Measurements from ENCODE around the gene SAC3D1.
"Not testable (repeated sequence)": the region's sequence is repeated elsewhere in the genome, so short reads cannot be mapped to it uniquely, and the experiment has no call there.

Gene SAC3D1

DNA sequence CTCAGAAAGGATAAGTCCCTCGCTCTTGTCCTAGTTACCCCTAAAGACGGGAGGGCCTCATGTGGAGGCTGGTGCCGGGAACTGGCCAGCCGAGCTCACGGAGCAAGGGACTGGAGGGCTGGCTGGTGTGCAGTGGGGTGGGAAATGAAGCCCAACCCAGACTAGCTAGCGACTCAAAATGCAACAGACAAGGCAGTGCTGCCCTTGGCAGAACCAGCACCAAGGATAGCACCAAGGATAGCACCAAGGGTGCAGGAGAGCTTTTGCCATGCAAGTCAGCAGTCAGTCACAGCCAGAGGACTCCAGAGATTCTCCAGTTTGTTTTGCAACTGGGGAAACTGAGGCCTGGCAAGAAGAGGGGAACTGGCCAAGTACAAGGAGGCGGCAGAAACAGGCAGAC lies 37.7 kb upstream of the SAC3D1 start:
- no peak overlapping the region for H4K12ac ChIP-seq (ENCODE audit: low read depth, low read length)
- H3K79me2 ChIP-seq (ENCODE audit: control insufficient read depth, insufficient read depth, low read length, poor library complexity) = no peaks in the 10 kb centered on the region
- no peak overlapping the region for H3K27ac ChIP-seq (ENCODE audit: low read depth, low read length)
- peaks cover 2 to 4% of the 10 kb centered on the region in 2 experiments for H3K4me1 ChIP-seq (ENCODE audit: control insufficient read depth in 1 of 2, insufficient read depth in 2 of 2, low read length in 2 of 2)
- no peak overlapping the region for H3K14ac ChIP-seq (ENCODE audit: low read length)
- H3K4me3 ChIP-seq (ENCODE audit: low read depth, low read length) = no peak overlapping the region
- no peak overlapping the region for H2AK5ac ChIP-seq (ENCODE audit: low read length)
- no peaks in the 10 kb centered on the region for H3K36me3 ChIP-seq (ENCODE audit: control insufficient read depth in 1 of 2, insufficient read depth in 2 of 2, low read length in 2 of 2)
- WGBS (ENCODE audit: extremely low coverage, insufficient coverage, insufficient read length) = no CpG with 5 or more reads among the region's 7 CpGs
- H3K23ac ChIP-seq (ENCODE audit: low read length) = no peak overlapping the region
- H3K9me3 ChIP-seq (ENCODE audit: insufficient read depth, low read depth, low read length) = no peaks in the 10 kb centered on the region
- DNase-seq = no peak
- no peaks in the 10 kb centered on the region for H3K79me1 ChIP-seq (ENCODE audit: low read length)
- H3K9ac ChIP-seq (ENCODE audit: low read length) = no peak overlapping the region
- H4K91ac ChIP-seq (ENCODE audit: low read depth, low read length) = no peak overlapping the region
- no peak overlapping the region for H3K18ac ChIP-seq (ENCODE audit: low read length)
- no peak overlapping the region for H3K4ac ChIP-seq (ENCODE audit: low read depth, low read length)
- H2AFZ ChIP-seq (ENCODE audit: insufficient read depth, low read length, poor library complexity) = no peak overlapping the region
- no peaks in the 10 kb centered on the region for H3K27me3 ChIP-seq (ENCODE audit: insufficient read depth, low read length)
- no peak overlapping the region for H4K8ac ChIP-seq (ENCODE audit: low read depth, low read length)
- no peak overlapping the region for H2BK120ac ChIP-seq (ENCODE audit: insufficient read depth, low read length, poor library complexity)
- no peak overlapping the region for H2BK12ac ChIP-seq (ENCODE audit: low read length)
- H3K4me2 ChIP-seq (ENCODE audit: low read length) = no peak overlapping the region
- no peak overlapping the region for H2BK5ac ChIP-seq (ENCODE audit: low read depth, low read length, poor library complexity)

DNA sequence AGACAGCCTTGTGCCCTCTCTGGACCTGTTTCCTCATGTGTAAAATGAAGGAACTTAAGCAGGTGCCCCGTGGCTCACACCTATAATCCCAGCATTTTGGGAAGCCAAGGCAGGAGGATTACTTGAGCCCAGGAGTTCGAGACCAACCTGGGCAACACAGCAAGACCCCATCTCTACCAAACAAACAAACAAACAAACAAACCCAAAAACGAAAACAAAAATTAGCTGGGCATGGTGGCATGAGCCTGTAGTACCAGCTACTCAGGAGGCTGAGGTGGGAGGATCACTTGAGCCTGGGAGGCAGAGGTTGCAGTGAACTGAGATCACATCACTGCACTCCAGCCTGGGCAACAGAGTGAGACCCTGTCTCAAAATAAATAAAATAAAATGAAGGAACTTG lies 37.0 kb upstream of the SAC3D1 start:
- H2AK5ac ChIP-seq (ENCODE audit: low read length); H4K12ac ChIP-seq (ENCODE audit: low read depth, low read length); H3K9me3 ChIP-seq (ENCODE audit: insufficient read depth, low read depth, low read length); H3K79me2 ChIP-seq (ENCODE audit: control insufficient read depth, insufficient read depth, low read length, poor library complexity); H2BK5ac ChIP-seq (ENCODE audit: low read depth, low read length, poor library complexity); H4K91ac ChIP-seq (ENCODE audit: low read depth, low read length); H3K4me3 ChIP-seq (ENCODE audit: low read depth, low read length); DNase-seq; H3K4me2 ChIP-seq (ENCODE audit: low read length); H3K79me1 ChIP-seq (ENCODE audit: low read length); H3K9ac ChIP-seq (ENCODE audit: low read length); H3K14ac ChIP-seq (ENCODE audit: low read length); H2AFZ ChIP-seq (ENCODE audit: insufficient read depth, low read length, poor library complexity); H3K27ac ChIP-seq (ENCODE audit: low read depth, low read length); H3K4me1 ChIP-seq (ENCODE audit: control insufficient read depth in 1 of 2, insufficient read depth in 2 of 2, low read length in 2 of 2); H3K27me3 ChIP-seq (ENCODE audit: insufficient read depth, low read length); H3K4ac ChIP-seq (ENCODE audit: low read depth, low read length); H4K8ac ChIP-seq (ENCODE audit: low read depth, low read length); H2BK12ac ChIP-seq (ENCODE audit: low read length); H3K36me3 ChIP-seq (ENCODE audit: control insufficient read depth in 1 of 2, insufficient read depth in 2 of 2, low read length in 2 of 2); H3K23ac ChIP-seq (ENCODE audit: low read length); H3K18ac ChIP-seq (ENCODE audit: low read length); H2BK120ac ChIP-seq (ENCODE audit: insufficient read depth, low read length, poor library complexity): not testable (repeated sequence)
- no CpG with 5 or more reads among the region's 3 CpGs for WGBS (ENCODE audit: extremely low coverage, insufficient coverage, insufficient read length)

DNA sequence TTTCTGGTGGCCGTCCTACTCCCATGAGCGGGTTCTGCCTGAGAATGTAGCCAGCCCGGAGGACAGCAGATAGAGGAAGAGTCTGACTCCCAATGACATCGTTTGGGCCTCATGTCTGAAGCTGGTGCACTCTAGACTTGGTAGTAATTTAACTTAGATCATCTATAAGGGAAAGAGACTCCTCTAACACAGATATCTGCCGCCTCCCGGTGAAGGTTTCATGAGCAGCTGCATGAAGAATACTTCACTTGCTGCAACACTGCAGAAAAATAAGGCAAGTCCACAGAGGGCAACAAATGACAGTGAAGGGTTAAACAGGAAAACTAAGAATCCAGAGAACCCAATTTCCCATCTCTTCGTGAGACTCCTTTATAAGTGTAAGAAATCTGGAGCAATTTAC lies 33.0 kb upstream of the SAC3D1 start:
- Histone ChIP-seq H3K79me1 (ENCODE audit: low read length) (no peaks in the 10 kb centered on the region), H3K4me3 (ENCODE audit: low read depth, low read length) (no peak overlapping the region), H2BK120ac (ENCODE audit: insufficient read depth, low read length, poor library complexity) (no peak overlapping the region), H3K4ac (ENCODE audit: low read depth, low read length) (no peak overlapping the region), H2BK5ac (ENCODE audit: low read depth, low read length, poor library complexity) (no peak overlapping the region), H4K91ac (ENCODE audit: low read depth, low read length) (no peak overlapping the region), H3K4me1 (ENCODE audit: control insufficient read depth in 1 of 2, insufficient read depth in 2 of 2, low read length in 2 of 2) (peaks cover 2 to 4% of the 10 kb centered on the region in 2 experiments), H4K12ac (ENCODE audit: low read depth, low read length) (no peak overlapping the region), H4K8ac (ENCODE audit: low read depth, low read length) (no peak overlapping the region), H3K9ac (ENCODE audit: low read length) (no peak overlapping the region), H3K79me2 (ENCODE audit: control insufficient read depth, insufficient read depth, low read length, poor library complexity) (no peaks in the 10 kb centered on the region), H3K36me3 (ENCODE audit: control insufficient read depth in 1 of 2, insufficient read depth in 2 of 2, low read length in 2 of 2) (no peaks in the 10 kb centered on the region), H3K9me3 (ENCODE audit: insufficient read depth, low read depth, low read length) (no peaks in the 10 kb centered on the region), H3K27me3 (ENCODE audit: insufficient read depth, low read length) (no peaks in the 10 kb centered on the region), H3K23ac (ENCODE audit: low read length) (no peak overlapping the region), H3K27ac (ENCODE audit: low read depth, low read length) (no peak overlapping the region), H2AK5ac (ENCODE audit: low read length) (no peak overlapping the region), H3K14ac (ENCODE audit: low read length) (no peak overlapping the region), H3K18ac (ENCODE audit: low read length) (no peak overlapping the region), H2BK12ac (ENCODE audit: low read length) (no peak overlapping the region), H3K4me2 (ENCODE audit: low read length) (no peak overlapping the region), H2AFZ (ENCODE audit: insufficient read depth, low read length, poor library complexity) (no peak overlapping the region)
- no CpG with 5 or more reads among the region's 7 CpGs for WGBS (ENCODE audit: extremely low coverage, insufficient coverage, insufficient read length)
- DNase-seq = no peak

DNA sequence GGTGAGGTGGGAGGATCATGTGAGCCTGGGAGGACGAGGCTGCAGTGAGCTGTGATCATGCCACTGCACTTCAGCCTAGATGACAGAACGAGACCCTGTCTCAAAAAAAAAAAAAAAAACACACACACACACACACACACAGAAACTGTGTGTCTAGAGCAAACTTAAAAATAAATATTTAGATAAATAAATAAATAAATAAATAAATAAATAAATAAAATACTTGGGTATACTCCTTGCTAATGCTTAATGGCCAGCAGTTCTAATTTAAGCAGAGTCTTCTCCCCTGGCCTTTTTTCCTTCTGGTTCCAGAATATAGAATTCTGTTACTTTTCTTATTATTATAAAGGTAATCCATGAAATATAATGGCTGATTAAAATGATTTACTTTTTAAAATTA lies 32.1 kb upstream of the SAC3D1 start:
- peaks cover 3% of the 10 kb centered on the region for H3K79me2 ChIP-seq (ENCODE audit: control insufficient read depth, insufficient read depth, low read length, poor library complexity)
- H2AFZ ChIP-seq (ENCODE audit: insufficient read depth, low read length, poor library complexity) = no peak overlapping the region
- H3K27me3 ChIP-seq (ENCODE audit: insufficient read depth, low read length) = no peaks in the 10 kb centered on the region
- no peak overlapping the region for H3K4me2 ChIP-seq (ENCODE audit: low read length)
- no peaks in the 10 kb centered on the region for H3K36me3 ChIP-seq (ENCODE audit: control insufficient read depth in 1 of 2, insufficient read depth in 2 of 2, low read length in 2 of 2)
- no peak overlapping the region for H3K9ac ChIP-seq (ENCODE audit: low read length)
- WGBS (ENCODE audit: extremely low coverage, insufficient coverage, insufficient read length) = no CpG with 5 or more reads among the region's 2 CpGs
- H3K14ac ChIP-seq (ENCODE audit: low read length) = no peak overlapping the region
- H3K27ac ChIP-seq (ENCODE audit: low read depth, low read length) = no peak overlapping the region
- no peak for DNase-seq
- H2BK120ac ChIP-seq (ENCODE audit: insufficient read depth, low read length, poor library complexity) = no peak overlapping the region
- H3K79me1 ChIP-seq (ENCODE audit: low read length) = peaks cover 4% of the 10 kb centered on the region
- no peak overlapping the region for H2BK5ac ChIP-seq (ENCODE audit: low read depth, low read length, poor library complexity)
- no peak overlapping the region for H2AK5ac ChIP-seq (ENCODE audit: low read length)
- no peak overlapping the region for H3K4me3 ChIP-seq (ENCODE audit: low read depth, low read length)
- H3K4me1 ChIP-seq (ENCODE audit: control insufficient read depth in 1 of 2, insufficient read depth in 2 of 2, low read length in 2 of 2) = peaks cover 4 to 6% of the 10 kb centered on the region in 2 experiments
- no peak overlapping the region for H4K91ac ChIP-seq (ENCODE audit: low read depth, low read length)
- no peaks in the 10 kb centered on the region for H3K9me3 ChIP-seq (ENCODE audit: insufficient read depth, low read depth, low read length)
- H3K18ac ChIP-seq (ENCODE audit: low read length) = no peak overlapping the region
- no peak overlapping the region for H3K4ac ChIP-seq (ENCODE audit: low read depth, low read length)
- no peak overlapping the region for H2BK12ac ChIP-seq (ENCODE audit: low read length)
- H4K8ac ChIP-seq (ENCODE audit: low read depth, low read length) = no peak overlapping the region
- no peak overlapping the region for H4K12ac ChIP-seq (ENCODE audit: low read depth, low read length)
- H3K23ac ChIP-seq (ENCODE audit: low read length) = no peak overlapping the region
